Nephron progenitor cell (in vitro differentiated cells): ENCODE measurements around the gene ZMYND15.

Experiments
- DNase-seq: peaks from one replicate; pipeline ENCODE4 v3.0.0; 2021
- H3K27ac Mint-ChIP-seq: 2 replicates; pipeline ENCODE4 v1.8.0; 2021; ENCODE audit warnings: mild to moderate bottlenecking, moderate library complexity, mixed read lengths
- H3K27me3 Mint-ChIP-seq: 2 replicates; pipeline ENCODE4 v1.8.0; 2021; ENCODE audit warnings: mild to moderate bottlenecking, low read depth, mixed read lengths; ENCODE audit not compliant: poor library complexity
- H3K36me3 Mint-ChIP-seq: 2 replicates; pipeline ENCODE4 v1.8.0; 2021; ENCODE audit warnings: low read depth, mixed read lengths
- H3K4me1 Mint-ChIP-seq: 2 replicates; pipeline ENCODE4 v1.8.0; 2021; ENCODE audit warnings: mixed read lengths
- H3K4me3 Mint-ChIP-seq: 2 replicates; pipeline ENCODE4 v1.8.0; 2021; ENCODE audit warnings: mild to moderate bottlenecking, moderate library complexity, mixed read lengths
- H3K9me3 Mint-ChIP-seq: 2 replicates; pipeline ENCODE4 v1.8.0; 2021; ENCODE audit warnings: mild to moderate bottlenecking, moderate library complexity, mixed read lengths
- TF ChIP-seq, protein P1 (sequence below): fragments of 200-600 bp; sonication (generic); IDR thresholded peaks from 2 replicates; pipeline ENCODE4 v1.5.0; 2021; ENCODE audit warnings: antibody characterized with exemption

The ZMYND15 gene

DNA sequence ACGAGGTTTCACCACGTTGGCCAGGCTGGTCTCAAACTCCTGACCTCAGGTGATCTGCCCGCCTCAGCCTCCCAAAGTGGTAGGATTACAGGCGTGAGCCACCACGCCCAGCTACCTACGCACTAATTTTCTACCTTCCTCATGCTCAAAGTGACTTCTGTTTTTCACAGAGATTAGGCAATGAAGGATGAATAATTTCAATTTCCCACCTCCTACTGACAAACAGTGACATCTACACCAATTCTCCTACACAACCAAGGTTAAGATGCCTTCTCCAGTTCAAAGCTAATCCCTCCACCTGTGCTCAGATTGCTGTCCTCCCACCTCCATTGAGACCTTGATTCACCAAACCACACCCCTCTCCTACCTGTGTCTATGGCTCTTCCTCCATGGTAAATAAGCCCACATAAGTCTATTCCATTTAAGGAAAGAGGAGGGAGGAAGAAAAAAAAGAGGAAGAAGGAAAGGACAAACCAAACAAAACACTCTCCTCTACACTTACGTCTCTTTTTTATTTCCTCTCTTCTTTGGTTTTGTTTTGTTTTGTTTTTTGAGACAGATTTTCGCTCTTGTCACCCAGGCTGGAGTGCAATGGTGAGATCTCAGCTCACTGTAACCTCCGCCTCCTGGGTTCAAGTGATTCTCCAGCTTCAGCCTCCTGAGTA lies 13.9 kb upstream of the ZMYND15 start:
- Mint-ChIP-seq H3K4me1 (peaks cover 19% of the 10 kb centered on the region), H3K27me3 (peaks cover 26% of the 10 kb centered on the region), H3K4me3 (no peak overlapping the region), H3K9me3 (peaks cover 5% of the 10 kb centered on the region), H3K27ac (no peak overlapping the region), H3K36me3 (no peaks in the 10 kb centered on the region)
- TF ChIP-seq, protein P1, sequence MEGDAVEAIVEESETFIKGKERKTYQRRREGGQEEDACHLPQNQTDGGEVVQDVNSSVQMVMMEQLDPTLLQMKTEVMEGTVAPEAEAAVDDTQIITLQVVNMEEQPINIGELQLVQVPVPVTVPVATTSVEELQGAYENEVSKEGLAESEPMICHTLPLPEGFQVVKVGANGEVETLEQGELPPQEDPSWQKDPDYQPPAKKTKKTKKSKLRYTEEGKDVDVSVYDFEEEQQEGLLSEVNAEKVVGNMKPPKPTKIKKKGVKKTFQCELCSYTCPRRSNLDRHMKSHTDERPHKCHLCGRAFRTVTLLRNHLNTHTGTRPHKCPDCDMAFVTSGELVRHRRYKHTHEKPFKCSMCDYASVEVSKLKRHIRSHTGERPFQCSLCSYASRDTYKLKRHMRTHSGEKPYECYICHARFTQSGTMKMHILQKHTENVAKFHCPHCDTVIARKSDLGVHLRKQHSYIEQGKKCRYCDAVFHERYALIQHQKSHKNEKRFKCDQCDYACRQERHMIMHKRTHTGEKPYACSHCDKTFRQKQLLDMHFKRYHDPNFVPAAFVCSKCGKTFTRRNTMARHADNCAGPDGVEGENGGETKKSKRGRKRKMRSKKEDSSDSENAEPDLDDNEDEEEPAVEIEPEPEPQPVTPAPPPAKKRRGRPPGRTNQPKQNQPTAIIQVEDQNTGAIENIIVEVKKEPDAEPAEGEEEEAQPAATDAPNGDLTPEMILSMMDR: no peak
- DNase-seq: no peak

DNA sequence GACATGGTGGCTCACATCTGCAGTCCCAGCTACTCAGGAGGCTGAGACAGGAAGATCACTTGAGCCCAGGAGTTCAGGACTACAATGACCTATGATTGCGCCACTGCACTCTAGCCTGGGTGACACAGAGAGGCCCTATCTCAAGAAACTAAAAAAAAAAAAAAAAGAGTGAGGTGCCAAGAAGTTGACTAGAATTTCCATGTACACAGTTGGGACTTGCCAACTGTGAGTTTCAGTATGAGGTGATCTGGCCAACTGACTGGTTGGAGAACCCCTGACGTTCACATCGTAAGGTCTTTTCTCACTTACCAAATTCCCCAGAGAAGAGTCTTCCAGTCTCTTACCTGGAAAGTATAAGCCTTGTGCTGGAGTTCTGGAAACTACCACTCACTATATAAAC lies 11.5 kb upstream of the ZMYND15 start:
- Mint-ChIP-seq H3K36me3 (no peaks in the 10 kb centered on the region), H3K27me3 (peaks cover 29% of the 10 kb centered on the region), H3K9me3 (peaks cover 5% of the 10 kb centered on the region), H3K4me3 (no peak overlapping the region), H3K4me1 (peaks cover 18% of the 10 kb centered on the region), H3K27ac (no peak overlapping the region)
- DNase-seq: no peak
- TF ChIP-seq, protein P1: no peak

DNA sequence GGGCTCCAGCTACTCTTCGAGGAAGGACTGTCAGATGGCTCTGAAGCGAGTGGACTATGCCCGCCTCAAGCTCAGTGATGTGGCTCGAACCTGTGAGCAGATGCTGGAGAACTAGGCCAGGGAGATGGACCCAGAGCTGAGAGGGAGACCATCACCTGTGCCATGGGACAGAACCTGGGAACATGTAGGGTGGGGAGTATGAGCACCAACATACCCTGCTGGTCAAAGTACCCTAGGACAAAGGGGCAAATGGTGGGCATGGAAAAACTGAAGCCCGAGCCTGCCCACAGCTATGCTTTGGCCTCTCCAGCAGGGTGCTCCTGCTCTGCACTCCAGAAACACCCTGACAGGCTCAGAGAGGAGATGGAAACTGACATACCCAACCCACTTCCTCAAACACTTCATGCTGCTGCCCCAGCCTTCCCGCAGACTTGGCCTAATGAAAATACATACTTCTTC lies 6.5 kb upstream of the ZMYND15 start:
- H3K4me3 Mint-ChIP-seq: no peak overlapping the region
- TF ChIP-seq, protein P1: no peak

DNA sequence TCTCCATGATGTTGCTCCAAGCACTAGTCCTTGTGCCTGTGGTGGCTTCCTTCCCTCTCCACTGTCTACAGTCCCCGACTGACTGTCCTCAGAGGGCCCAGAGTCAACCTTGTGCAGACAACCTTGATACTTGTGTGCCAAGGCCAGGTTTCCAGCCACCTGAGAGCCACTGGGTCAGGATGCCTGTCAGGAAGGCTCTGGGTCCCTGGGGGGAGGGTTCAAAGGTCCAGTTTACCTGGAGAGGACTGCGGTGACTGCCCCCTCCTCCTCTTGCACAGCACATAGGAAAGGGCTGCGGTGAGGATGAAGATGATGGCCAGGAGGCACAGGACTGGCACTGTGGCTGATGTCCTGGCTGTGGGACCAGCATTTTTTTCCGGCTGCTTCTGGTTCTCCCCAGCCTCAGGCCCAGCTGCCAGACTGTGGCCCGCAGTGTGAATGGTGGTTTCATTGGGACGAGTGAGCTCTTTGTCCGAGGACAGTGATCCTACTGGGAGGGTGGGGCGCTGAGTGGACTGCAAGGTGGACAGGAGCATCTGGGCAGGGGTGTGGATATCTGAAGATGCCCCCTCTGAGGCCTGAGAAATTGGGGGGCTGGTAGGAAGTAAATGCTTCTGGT lies 4.7 kb upstream of the ZMYND15 start:
- no peak overlapping the region for H3K4me3 Mint-ChIP-seq
- no peaks in the 10 kb centered on the region for H3K36me3 Mint-ChIP-seq
- H3K27me3 Mint-ChIP-seq: peaks cover 66% of the 10 kb centered on the region
- no peak overlapping the region for H3K27ac Mint-ChIP-seq
- TF ChIP-seq, protein P1: no peak
- peaks cover 25% of the 10 kb centered on the region for H3K4me1 Mint-ChIP-seq
- no peak for DNase-seq
- no peaks in the 10 kb centered on the region for H3K9me3 Mint-ChIP-seq

More for the DNA sequence above, 6.5 kb upstream of the ZMYND15 start:
- Mint-ChIP-seq H3K27ac (no peak overlapping the region), H3K9me3 (no peaks in the 10 kb centered on the region), H3K27me3 (peaks cover 54% of the 10 kb centered on the region), H3K36me3 (no peaks in the 10 kb centered on the region), H3K4me1 (peaks cover 17% of the 10 kb centered on the region)
- no peak for DNase-seq

DNA sequence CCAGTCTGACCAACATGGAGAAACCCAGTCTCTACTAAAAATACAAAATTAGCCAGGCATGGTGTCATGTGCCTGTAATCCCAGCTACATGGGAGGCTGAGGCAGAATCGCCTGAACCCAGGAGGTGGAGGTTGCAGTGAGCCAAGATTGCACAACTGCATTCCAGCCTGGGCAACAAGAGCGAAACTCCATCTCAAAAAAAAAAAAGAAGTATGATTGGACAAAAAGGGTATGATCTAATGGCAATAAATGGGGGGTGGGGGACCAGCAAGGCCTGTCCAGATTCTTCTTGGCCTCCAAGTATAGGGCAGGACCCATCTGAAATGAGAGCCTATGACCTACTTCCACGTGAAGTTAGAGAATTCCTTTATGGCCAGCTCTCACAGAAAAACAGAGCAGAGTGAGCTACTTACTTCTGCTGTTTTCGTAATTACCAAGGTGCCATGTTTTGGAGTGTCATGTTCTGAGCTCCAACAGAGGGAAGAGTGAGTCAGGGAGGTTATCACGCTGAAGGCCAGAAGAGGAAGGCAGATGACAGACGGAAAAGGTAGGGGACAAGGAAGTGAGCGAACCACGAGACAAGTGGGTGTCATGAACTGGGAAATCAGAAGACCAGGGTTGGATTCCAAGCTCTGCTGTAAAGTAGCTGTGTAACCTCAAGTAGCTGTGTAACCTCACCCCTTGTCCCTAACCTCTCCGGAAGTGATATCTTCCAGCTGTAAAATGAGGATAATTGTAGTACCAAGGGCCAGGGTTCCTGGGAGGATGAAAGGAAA lies 3.6 kb upstream of the ZMYND15 start:
- TF ChIP-seq, protein P1: no peak
- Mint-ChIP-seq H3K27me3 (peaks cover 77% of the 10 kb centered on the region), H3K36me3 (no peaks in the 10 kb centered on the region), H3K27ac (no peak overlapping the region), H3K4me1 (peaks cover 23% of the 10 kb centered on the region), H3K9me3 (no peaks in the 10 kb centered on the region), H3K4me3 (no peak overlapping the region)
- DNase-seq: no peak
